CD14-positive monocyte (primary cell): Measurements from ENCODE around the gene CEP78. TPM values are rescaled to one million over a fixed set of nuclear protein-coding genes. Genes with fewer than 3 reads are reported as not detected.
A peak's percentile ranks its signal among the peaks of the same experiment; 100 is the strongest.

ENCODE experiments used
- DNase-seq, 3 donors: peaks; one replicate each; pipeline ENCODE4 v3.0.0-alpha.2; 2011 to 2022
- H2AFZ ChIP-seq: 2 replicates; pipeline ENCODE4 v1.6.0; 2012; ENCODE audit warnings: mild to moderate bottlenecking, low read depth, low read length, inconsistent platforms; ENCODE audit not compliant: insufficient read depth, poor library complexity, severe bottlenecking
- H3K27ac ChIP-seq, 2 donors: 1 replicate in 1 of 2; 2 replicates in 1 of 2; pipeline ENCODE4 v1.5.1; 2012 to 2013; ENCODE audit warnings: low read length in 2 of 2, control low read depth in 1 of 2, inconsistent platforms in 1 of 2, low read depth in 1 of 2, mild to moderate bottlenecking in 1 of 2
- H3K27me3 ChIP-seq, 2 donors: one replicate each; pipeline versions ENCODE4 v1.6.0 to v1.6.1; 2011 to 2013; ENCODE audit warnings: low read length in 2 of 2; ENCODE audit not compliant: control insufficient read depth in 2 of 2, insufficient read depth in 2 of 2
- H3K36me3 ChIP-seq, 2 donors: replicated peaks in 1 of 2; 1 replicate in 1 of 2; 2 replicates in 1 of 2; pipeline versions ENCODE4 v1.5.1 to v1.6.1; 2012 to 2013; ENCODE audit warnings: low read length in 2 of 2, control low read depth in 1 of 2, inconsistent platforms in 1 of 2, mild to moderate bottlenecking in 1 of 2; ENCODE audit not compliant: insufficient read depth in 2 of 2, control insufficient read depth in 1 of 2
- H3K4me1 ChIP-seq, 2 donors: 1 replicate in 1 of 2; 2 replicates in 1 of 2; pipeline versions ENCODE4 v1.5.1 to v1.6.1; 2012 to 2013; ENCODE audit warnings: low read length in 2 of 2, control low read depth in 1 of 2, inconsistent platforms in 1 of 2, mild to moderate bottlenecking in 1 of 2, moderate library complexity in 1 of 2; ENCODE audit not compliant: insufficient read depth in 2 of 2, control insufficient read depth in 1 of 2
- H3K4me2 ChIP-seq: replicated peaks from 2 replicates; pipeline ENCODE3; 2012; ENCODE audit warnings: low read length, moderate library complexity, mild to moderate bottlenecking; ENCODE audit not compliant: poor library complexity, severe bottlenecking; ENCODE audit errors: extremely low read depth
- H3K4me3 ChIP-seq, 3 experiments: fragments of 200-600 bp in 1 of 3; sonication (generic) in 1 of 3; replicated peaks in 1 of 3; 1 replicate in 2 of 3; 2 replicates in 1 of 3; pipeline ENCODE4 v1.5.1; 2011 to 2013; ENCODE audit warnings: low read length in 3 of 3, mild to moderate bottlenecking in 3 of 3, control low read depth in 2 of 3, low read depth in 2 of 3, inconsistent platforms in 1 of 3, moderate library complexity in 1 of 3
- H3K79me2 ChIP-seq: 2 replicates; pipeline ENCODE4 v1.6.0; 2012; ENCODE audit warnings: mild to moderate bottlenecking, control low read depth, inconsistent platforms, low read length, moderate library complexity; ENCODE audit not compliant: insufficient read depth
- H3K9ac ChIP-seq: 2 replicates; pipeline ENCODE4 v1.6.0; 2017; ENCODE audit warnings: low read length, mild to moderate bottlenecking; ENCODE audit not compliant: insufficient read depth, poor library complexity, severe bottlenecking
- H3K9me3 ChIP-seq, 2 donors: replicated peaks in 1 of 2; 1 replicate in 1 of 2; 2 replicates in 1 of 2; pipeline versions ENCODE4 v1.5.1 to v1.6.1; 2012 to 2013; ENCODE audit warnings: low read length in 2 of 2, control low read depth in 1 of 2; ENCODE audit not compliant: control insufficient read depth in 1 of 2, insufficient read depth in 1 of 2
- H4K20me1 ChIP-seq: 2 replicates; pipeline ENCODE4 v1.6.0; 2012; ENCODE audit warnings: mild to moderate bottlenecking, low read length, control low read depth, moderate library complexity; ENCODE audit not compliant: insufficient read depth
- H3K27ac Mint-ChIP-seq, 7 donors: one replicate each; pipeline ENCODE4 v1.8.0; 2020; ENCODE audit warnings: mild to moderate bottlenecking in 7 of 7, mixed read lengths in 7 of 7, moderate library complexity in 6 of 7, inconsistent platforms in 2 of 7
- H3K27me3 Mint-ChIP-seq, 3 donors: one replicate each; pipeline ENCODE4 v1.8.0; 2021 to 2022; ENCODE audit warnings: low read depth in 3 of 3, mild to moderate bottlenecking in 3 of 3, mixed read lengths in 3 of 3, moderate library complexity in 3 of 3, inconsistent platforms in 1 of 3
- H3K36me3 Mint-ChIP-seq, 2 donors: one replicate each; pipeline ENCODE4 v1.8.0; 2020; ENCODE audit warnings: mixed read lengths in 2 of 2, inconsistent platforms in 1 of 2, mild to moderate bottlenecking in 1 of 2
- H3K4me1 Mint-ChIP-seq: one replicate; pipeline ENCODE4 v1.8.0; 2020; ENCODE audit warnings: mild to moderate bottlenecking, mixed read lengths
- H3K4me3 Mint-ChIP-seq, 2 donors: one replicate each; pipeline ENCODE4 v1.8.0; 2020; ENCODE audit warnings: mild to moderate bottlenecking in 2 of 2, mixed read lengths in 2 of 2, moderate library complexity in 1 of 2
- H3K9me3 Mint-ChIP-seq, 7 donors: one replicate each; pipeline ENCODE4 v1.8.0; 2020 to 2022; ENCODE audit warnings: mixed read lengths in 7 of 7, mild to moderate bottlenecking in 6 of 7, moderate library complexity in 6 of 7, inconsistent platforms in 2 of 7
- CTCF ChIP-seq: fragments of 200-600 bp; IDR thresholded peaks from one replicate; pipeline ENCODE4 v1.8.0; 2022; ENCODE audit warnings: antibody characterized with exemption, mild to moderate bottlenecking
- WGBS: methylation state at CpG from one replicate; pipeline ENCODE4 v1.1.5; 2013; ENCODE audit warnings: missing lambda C conversion rate; ENCODE audit not compliant: insufficient coverage; 5-methylcytosine and 5-hydroxymethylcytosine counted together
- intact Hi-C, 2 donors: fragments of 100-400 bp; cut with micrococcal nuclease; formaldehyde crosslinking; loops; one replicate each; pipeline versions ENCODE4 v1.15.0 to v1.15.1; 2023
- polyA plus RNA-seq, 3 donors: library from polyadenylated mRNA; depleted of rRNA in 1 of 3; unstranded in 2 of 3; stranded (reverse) in 1 of 3; fragments of 300-500 nt in 2 of 3; fragments of >200 nt in 1 of 3; fragmentation: Illumina TruSeq in 2 of 3; gene quantifications; 1 replicate in 2 of 3; 2 replicates in 1 of 3; pipeline ENCODE4 v1.2.3, GENCODE V29; 2012 to 2021

The CEP78 gene
- polyA plus RNA-seq, 3 donors, result 1.7 to 3.3 (median 2.5) TPM

DNA sequence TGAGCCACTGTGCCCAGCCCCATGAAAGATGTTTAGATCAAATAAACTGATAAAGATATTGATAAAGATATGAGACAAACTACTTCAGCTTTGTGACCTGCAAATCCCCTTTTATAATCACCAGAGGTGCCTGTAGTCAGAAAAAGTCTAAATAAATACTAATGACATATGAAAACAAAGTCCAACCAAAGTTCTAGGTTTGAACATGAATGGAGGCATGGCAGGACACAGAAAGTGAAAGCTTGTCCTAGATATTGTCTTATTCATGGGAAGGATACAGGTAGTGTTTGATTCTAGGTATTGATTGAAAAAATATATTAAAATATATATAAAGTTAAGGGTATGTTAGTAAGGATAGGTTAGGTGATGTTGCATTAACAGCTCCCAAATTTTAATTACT, 36.4 kb downstream of the CEP78 start:
- no peaks in the 10 kb centered on the region for H3K27me3 ChIP-seq
- Mint-ChIP-seq H3K27ac (peak overlapping the region in 1 of 7 donors; percentile 25), H3K4me3 (no peak overlapping the region), H3K9me3 (peaks cover 0 to 3% (median 0%) of the 10 kb centered on the region in 7 donors), H3K27me3 (peaks cover 0 to 4% (median 0%) of the 10 kb centered on the region in 3 donors), H3K36me3 (peaks cover 33 to 49% of the 10 kb centered on the region in 2 donors), H3K4me1 (no peaks in the 10 kb centered on the region)
- H3K4me3 ChIP-seq, result no peak overlapping the region
- TF ChIP-seq CTCF, result no peak
- no peaks in the 10 kb centered on the region for H3K4me1 ChIP-seq
- H4K20me1 ChIP-seq, result no peaks in the 10 kb centered on the region
- H3K36me3 ChIP-seq, result peaks cover 5 to 43% of the 10 kb centered on the region in 2 donors
- DNase-seq, result no peak
- H2AFZ ChIP-seq, result no peak overlapping the region
- H3K9me3 ChIP-seq, result no peaks in the 10 kb centered on the region
- no peaks in the 10 kb centered on the region for H3K79me2 ChIP-seq
- no peak overlapping the region for H3K27ac ChIP-seq
- no peak overlapping the region for H3K9ac ChIP-seq
- intact Hi-C loops, result no loop called here
- no peak overlapping the region for H3K4me2 ChIP-seq

DNA sequence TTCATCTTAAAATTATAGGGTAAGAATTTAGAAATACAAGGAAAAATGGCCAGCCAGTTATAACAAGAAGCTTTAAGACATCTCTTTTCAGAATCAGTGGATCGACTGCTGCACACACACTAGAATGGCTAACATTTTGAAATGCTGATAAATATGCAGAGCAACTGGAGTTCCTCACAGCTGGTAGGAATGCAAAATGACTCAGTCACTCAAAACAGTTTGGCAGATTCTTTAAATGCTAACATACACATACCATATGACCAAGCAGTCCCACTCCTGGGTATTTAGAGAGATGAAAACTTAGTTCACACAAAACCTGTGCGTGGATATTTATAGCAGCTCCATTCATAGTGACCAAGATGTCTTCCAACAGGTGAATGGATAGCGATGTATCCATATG, 37.9 kb downstream of the CEP78 start:
- no peaks in the 10 kb centered on the region for H3K9me3 ChIP-seq
- no peak for DNase-seq

More for the DNA sequence above, 37.9 kb downstream of the CEP78 start:
- intact Hi-C loops, result no loop called here
- Histone ChIP-seq H3K4me3 (no peak overlapping the region), H3K9ac (no peak overlapping the region), H3K4me1 (peaks cover 0 to 2% of the 10 kb centered on the region in 2 donors), H4K20me1 (no peaks in the 10 kb centered on the region), H3K4me2 (no peak overlapping the region), H3K27me3 (no peaks in the 10 kb centered on the region), H3K27ac (no peak overlapping the region), H3K79me2 (no peaks in the 10 kb centered on the region), H2AFZ (no peak overlapping the region), H3K36me3 (peaks cover 2 to 35% of the 10 kb centered on the region in 2 donors)
- WGBS, result no CpG with 5 or more reads among the region's 3 CpGs
- Mint-ChIP-seq H3K4me1 (peaks cover 7% of the 10 kb centered on the region), H3K27me3 (peaks cover 0 to 4% (median 0%) of the 10 kb centered on the region in 3 donors), H3K4me3 (no peak overlapping the region), H3K27ac (no peak overlapping the region), H3K9me3 (peaks cover 0 to 1% (median 0%) of the 10 kb centered on the region in 7 donors), H3K36me3 (peaks cover 24 to 39% of the 10 kb centered on the region in 2 donors)
- TF ChIP-seq CTCF, result no peak
